HG02610 (cell line): ENCODE results near the gene SLC22A24.
"Not testable (repeated sequence)": the region's sequence is repeated elsewhere in the genome, so short reads cannot be mapped to it uniquely, and the experiment has no call there.

Experiments
- ATAC-seq: cut with Tn5 transposase; IDR thresholded peaks from one replicate; pipeline ENCODE4 v1.9.1; 2021; ENCODE audit warnings: mild to moderate bottlenecking, moderate library complexity; ENCODE audit not compliant: unreplicated experiment

Gene SLC22A24, protein sequence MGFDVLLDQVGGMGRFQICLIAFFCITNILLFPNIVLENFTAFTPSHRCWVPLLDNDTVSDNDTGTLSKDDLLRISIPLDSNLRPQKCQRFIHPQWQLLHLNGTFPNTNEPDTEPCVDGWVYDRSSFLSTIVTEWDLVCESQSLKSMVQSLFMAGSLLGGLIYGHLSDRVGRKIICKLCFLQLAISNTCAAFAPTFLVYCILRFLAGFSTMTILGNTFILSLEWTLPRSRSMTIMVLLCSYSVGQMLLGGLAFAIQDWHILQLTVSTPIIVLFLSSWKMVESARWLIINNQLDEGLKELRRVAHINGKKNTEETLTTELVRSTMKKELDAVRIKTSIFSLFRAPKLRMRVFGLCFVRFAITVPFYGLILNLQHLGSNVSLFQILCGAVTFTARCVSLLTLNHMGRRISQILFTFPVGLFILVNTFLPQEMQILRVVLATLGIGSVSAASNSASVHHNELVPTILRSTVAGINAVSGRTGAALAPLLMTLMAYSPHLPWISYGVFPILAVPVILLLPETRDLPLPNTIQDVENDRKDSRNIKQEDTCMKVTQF

DNA sequence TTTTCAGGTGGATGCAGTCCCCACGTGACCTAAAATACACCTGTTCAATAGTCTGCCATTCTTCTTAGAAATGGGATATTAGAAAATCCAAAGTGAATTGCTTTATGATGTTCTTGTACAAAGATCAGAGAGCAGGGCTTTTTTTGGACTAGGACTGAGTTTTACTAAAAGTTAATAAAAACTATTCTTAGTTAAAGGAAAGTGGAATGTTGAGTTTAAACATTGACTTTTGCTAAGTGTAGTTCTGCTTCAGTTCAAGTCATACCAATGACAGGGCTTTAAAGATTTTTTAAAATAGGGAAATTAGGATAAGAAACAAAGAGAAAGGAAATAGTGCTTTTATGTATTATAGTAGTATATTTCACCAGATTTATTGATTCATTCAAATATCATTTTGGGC is at the start of gene SLC22A24:
Gene SLC22A24 (minus strand): TSS at position 101 of the 400 bp plus-strand sequence. CDS start 442 bp downstream, outside the sequence.
- no peak for ATAC-seq

DNA sequence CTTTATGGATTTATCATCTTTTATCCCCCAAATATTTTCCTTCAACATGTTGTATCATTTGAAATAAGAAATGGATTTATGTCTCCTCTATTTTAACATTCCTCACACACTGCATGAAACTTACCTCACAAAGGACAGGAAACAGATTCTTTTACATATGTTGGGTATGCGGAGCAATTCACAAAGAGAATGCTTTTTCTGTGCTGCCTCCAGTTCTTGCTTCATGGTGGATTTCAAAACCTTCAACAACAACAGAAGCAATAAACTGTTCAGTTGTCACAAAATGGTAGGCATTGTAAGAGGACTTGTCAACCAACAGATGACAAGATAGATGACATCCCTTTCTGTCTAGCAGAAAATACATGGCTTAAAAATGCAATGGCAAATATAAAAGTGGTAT is 36.5 kb upstream of the SLC22A24 start:
- ATAC-seq = no peak

DNA sequence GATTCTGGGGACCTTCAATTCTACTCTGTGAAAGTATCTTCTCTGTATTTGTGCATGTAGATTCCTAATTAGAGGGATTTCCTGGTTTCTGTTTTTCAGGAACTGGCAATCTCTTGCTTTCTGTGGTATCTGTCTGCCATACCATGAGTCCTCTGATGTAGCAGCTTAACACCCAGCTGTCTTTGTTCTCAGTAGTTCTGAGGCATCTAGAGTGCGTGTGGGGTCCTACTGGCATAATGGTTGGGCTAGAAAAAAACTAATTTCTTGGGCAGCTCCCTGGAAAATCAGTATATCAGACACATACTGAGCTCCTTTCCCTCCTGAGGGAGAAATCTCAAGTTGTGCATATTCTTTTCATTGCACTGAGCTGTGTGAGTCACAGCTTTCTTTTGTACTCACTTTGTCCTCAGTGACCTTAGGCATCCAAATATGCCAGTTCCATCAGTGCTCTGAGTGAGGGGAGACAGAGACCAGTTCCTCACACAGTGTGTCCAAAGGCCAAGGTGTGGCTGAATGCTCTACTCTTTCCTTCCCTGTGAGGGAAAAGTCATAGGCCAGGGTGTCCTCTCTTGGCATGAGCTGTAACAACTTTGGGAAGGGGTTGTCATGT is 35.5 kb upstream of the SLC22A24 start:
- ATAC-seq = no peak

DNA sequence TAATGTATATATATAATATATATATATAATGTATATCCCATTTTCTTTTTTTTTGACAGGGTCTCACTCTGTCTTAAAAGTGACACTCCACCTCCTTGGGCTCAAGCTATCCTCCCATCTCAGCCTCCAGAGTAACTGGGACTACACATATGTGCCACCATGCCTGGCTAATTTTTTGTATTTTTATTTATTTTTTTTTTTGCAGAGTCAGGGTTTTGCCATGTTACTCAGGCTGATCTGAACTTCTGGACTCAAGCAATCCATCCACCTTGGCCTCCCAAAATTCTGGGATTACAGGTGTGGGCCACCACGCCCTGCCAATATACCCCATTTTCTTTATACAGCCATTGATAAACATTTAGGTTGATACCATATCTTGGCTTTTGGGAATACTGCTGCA is 33.9 kb upstream of the SLC22A24 start:
- ATAC-seq = no peak

DNA sequence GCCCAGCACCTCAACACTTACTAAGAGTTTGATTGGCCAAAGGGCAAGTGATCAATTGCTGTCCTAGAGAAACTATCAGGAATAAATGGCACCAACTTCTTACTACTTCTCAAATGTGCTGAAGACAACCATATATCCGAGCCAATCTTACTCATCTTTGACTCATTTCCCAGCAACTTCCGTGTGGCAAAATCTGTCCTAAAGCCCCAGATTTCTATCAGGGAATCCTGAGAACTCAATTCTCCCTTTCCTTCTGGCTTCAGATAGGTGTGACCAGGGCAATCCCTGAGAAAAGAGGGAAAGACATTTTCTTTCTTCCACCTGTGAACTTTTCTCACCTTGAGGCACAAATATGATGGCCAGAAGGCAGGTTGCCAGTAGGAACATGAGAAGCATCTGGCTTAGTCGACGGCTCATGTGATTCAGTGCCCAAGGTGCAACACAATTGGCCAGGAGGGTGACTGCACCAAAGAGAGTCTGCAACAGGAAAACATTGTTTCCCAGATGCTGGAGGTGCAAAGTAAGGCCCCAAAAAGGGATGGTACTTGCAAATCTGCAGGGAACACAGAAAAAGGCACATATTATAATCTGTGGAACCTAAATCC is 21.8 kb upstream of the SLC22A24 start:
- ATAC-seq = no peak

DNA sequence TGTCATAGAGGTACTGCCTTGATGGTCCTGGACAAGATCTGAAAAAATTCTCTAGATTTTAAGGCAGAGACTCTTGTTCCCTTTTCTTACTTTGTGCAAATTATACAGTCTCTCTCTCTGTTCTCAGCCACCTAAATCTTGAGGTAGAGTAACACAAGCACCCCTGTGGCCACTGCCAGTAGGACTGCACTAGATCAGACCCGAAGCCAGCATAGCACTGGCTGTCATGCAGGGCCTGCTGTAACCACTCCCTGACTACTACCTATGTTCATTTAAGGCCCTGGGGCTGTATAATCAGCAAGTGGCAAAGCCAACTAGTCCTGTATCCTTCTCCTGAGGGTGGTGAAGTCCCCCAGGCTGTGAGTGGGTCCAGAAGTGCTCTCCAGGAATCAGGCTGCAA is 11.8 kb upstream of the SLC22A24 start:
- no peak for ATAC-seq

DNA sequence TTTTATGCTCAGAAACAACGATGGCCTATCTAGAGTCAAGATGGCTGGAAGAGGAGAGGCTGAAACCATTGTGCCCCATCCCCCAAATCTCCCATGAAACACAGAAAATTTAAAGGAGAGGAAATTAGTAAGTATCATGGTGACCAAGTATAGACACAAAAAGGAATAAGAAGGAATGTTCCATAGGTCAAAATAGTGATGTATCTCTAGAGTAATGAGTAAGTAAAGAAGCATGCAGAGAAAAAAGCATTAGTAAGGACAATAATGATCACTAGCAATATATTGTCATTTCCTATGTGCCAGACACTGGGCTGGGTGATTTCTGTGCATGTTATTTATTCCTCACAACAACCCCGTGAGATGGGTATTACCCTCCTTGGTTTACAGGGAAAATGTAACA is 2.6 kb upstream of the SLC22A24 start:
- no peak for ATAC-seq

DNA sequence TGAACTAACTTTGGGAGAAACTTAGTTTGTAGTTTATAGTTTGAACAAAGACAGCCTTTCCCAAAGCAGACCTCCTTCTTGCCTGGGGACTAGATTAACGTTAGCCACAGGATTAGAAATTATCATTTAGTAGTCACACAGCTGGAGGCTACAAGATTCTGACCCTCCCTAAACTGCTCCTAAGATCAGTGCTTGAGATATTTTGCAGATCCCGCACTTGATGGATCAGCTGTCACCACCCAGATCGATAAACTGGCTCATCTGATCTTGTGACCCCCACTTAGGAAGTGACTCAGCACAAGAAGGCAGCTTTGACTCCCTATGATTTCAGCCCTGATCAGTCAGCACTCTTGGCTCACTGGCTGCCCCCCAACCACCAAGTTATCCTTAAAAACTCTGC is 1.6 kb downstream of the SLC22A24 start:
- ATAC-seq = no peak

DNA sequence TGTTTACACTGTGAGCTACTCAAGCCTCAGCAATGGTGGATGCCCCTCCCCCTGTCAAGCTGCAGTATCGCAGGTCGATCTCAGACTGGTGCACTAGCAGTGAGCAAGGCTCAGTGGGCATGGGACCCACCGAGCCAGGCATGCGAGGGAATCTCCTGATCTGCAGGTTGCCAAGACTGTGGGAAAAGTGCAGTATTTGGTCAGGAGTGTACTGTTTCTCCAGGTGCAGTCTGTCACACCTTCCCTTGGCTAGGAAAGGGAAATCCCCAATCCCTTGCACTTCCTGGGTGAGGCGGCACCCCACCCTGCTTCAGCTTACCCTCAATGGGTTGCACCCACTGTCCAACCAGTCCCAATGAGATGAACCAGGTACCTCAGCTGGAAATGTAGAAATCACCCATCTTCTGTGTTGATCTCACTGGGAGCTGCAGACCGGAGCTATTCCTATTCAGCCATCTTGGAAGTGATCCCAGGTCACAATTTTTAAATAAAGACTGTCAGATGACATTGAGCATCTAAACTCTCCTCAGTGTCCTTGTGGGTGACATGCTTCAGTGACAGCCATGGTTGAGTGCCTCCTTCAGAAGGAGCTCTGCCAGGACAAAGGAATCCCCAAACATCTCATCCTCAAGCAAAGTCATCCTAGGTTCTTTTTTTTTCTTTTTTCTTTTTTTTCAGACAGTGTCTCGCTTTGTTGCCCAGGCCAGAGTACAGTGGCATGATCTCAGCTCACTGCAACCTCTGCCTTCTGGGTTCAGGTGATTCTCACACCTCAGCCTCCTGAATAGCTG is 10.8 kb downstream of the SLC22A24 start:
- ATAC-seq = no peak

DNA sequence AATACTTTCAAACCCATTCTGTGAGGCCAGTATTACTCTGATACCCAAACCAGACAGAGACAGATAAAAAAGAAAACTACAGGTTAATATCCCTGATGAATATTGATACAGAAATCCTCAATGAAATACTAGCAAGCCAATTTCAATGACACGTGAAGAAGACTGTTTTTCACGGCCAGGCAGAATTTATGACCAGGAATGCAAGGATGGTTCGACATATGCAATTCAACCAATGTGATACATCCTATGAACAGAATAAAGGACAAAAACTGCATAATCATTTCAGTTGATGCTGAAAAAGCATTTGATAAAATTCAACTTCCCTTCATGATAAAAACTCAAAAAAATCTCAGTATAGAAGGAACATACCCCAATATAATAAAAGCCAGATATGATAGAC is 44.5 kb downstream of the SLC22A24 start:
- no peak for ATAC-seq

DNA sequence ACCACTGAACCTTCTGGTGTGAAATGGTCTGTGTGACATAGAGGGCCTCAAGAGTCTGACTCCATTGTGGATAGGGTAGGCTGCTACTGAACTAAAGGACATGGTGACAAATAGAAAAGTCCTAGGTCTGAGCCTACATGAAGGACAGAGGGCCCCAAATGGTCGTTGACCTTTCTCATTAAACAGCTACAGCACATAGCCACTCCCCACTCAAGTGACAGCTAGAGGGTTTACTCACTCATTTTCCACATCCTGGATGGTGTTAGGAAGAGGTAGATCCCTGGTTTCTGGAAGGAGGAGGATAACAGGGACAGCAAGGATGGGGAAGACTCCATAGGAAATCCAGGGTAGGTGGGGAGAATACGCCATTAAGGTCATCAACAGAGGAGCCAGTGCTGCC is 63.3 kb downstream of the SLC22A24 start:
- ATAC-seq = no peak

DNA sequence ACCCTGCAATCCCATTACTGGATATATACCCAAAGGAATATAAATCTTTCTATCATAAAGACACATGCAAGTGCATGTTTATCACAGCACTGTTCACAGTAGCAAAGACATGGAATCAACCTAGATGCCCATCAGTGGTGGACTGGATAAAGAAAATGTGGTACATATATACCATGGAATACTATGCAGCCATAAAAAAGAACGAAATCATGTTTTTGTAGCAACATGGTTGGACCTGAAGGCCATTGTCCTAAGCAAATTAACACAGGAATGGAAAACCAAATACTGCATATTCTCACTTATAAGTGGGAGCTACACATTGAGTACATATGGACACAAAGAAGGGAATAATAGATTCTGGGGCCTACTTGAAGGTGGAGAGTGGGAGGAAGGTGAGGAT is 97.8 kb downstream of the SLC22A24 start:
- not testable (repeated sequence) for ATAC-seq

DNA sequence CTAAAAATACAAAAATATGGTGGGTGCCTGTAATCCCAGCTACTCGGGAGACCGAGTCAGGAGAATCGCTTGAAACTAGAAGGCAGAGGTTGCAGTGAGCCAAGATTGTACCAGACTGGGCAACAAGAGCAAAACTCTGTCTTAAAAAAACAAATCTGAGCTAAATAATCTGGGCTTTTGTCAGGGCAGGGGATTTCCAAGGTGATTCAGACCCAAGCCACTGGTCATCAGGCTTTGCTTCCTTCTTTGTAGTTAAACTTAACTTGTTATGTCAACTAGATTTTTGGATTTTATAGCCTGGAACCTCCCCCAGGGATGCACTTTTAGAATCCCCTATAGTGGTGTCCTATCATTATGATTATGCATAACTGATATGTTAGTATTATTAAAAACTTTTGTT is 101.4 kb downstream of the SLC22A24 start:
- ATAC-seq = no peak

DNA sequence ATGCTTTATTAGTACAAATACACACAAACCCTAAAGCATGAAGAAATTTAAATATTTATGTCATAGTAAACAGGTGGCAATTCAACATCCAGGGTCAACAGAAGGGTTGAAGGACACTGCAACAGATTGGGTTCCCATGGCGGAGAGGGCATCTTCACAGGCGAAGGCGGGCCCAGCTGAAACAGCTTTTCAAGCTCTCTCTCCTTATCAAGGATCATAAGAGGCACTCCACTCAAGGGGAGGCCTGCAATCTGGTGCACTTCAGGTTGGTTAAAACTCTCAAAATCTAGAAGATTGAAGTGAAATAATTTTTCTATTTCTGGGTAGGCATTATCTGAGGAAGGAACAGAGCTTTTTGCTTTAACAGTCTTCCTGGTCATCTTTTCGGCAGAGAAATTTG is 111.6 kb downstream of the SLC22A24 start:
- no peak for ATAC-seq
